Transverse colon (tissue), 4 donors: ENCODE results near the gene SESTD1.

Experiments
- CTCF ChIP-seq, 5 experiments: fragments of 200-600 bp in 3 of 5; fragments of 450-650 bp in 2 of 5; sonication (generic) in 3 of 5; IDR thresholded peaks; 1 replicate in 2 of 5; 2 replicates in 3 of 5; pipeline ENCODE4 v1.5.1; 2016 to 2017; ENCODE audit warnings: antibody characterized with exemption in 5 of 5, inconsistent platforms in 3 of 5, mild to moderate bottlenecking in 2 of 5, moderate library complexity in 1 of 5
- POLR2A ChIP-seq: fragments of 450-650 bp; IDR thresholded peaks from one replicate; pipeline ENCODE4 v1.6.1; 2016; ENCODE audit warnings: antibody characterized with exemption, mild to moderate bottlenecking, moderate library complexity
- POLR2AphosphoS5 ChIP-seq, 3 donors: sonication (generic); formaldehyde crosslinking; IDR thresholded peaks; one replicate each; pipeline ENCODE4 v1.6.1; 2016; ENCODE audit warnings: antibody characterized with exemption in 3 of 3

GRCh38 chr2:179222076-179222475 lies 42.6 kb downstream of the SESTD1 start:
- TF ChIP-seq CTCF (IDR thresholded peaks at IDR 0.05) (no peak), POLR2AphosphoS5 (IDR thresholded peaks at IDR 0.05) (no peak), POLR2A (no peak)
